CMK (cell line): ENCODE measurements around the gene MCOLN2.
A peak's percentile ranks its signal among the peaks of the same experiment; 100 is the strongest.

Experiments used
- DNase-seq: peaks from one replicate; pipeline ENCODE4 v3.0.0-alpha.2; 2010; ENCODE audit warnings: low read depth

Gene MCOLN2

DNA sequence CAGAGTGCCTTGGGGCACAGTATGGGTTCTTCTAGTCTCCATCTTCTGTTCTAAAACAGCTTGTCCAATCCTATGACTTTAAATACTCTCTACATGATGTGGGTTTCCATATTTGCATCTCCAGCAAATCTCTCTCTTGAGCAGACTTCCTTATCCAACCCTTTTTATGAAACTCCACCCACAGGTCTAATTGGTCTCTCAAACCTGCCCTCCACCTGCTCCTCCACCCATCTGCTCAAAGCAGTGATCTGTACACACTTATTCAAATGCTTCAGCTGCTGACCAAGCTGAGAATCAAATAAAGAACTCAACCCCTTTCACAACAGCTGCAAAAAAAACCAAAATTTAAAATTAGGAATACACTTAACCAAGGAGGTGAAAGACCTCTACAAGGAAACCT, 11.5 kb downstream of the MCOLN2 start:
- DNase-seq = no peak

DNA sequence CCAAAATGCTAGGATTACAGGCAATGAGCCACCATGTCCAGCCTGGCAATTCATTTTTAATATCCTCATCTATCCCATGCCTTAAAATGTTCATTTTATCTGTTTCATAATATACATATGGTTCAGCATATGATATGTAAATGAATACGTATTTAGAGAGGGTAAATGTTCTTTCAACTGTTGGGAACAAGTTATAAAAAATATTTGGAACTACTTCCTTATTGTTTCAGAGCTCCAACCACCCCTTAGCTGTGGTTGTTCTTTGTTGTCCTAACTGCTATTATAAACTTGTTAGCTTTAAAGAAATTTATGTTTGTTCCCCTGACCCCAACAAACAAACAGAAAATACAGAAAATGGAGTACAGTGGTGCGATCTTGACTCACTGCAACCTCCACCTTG, 14.5 kb downstream of the MCOLN2 start:
- DNase-seq = no peak

DNA sequence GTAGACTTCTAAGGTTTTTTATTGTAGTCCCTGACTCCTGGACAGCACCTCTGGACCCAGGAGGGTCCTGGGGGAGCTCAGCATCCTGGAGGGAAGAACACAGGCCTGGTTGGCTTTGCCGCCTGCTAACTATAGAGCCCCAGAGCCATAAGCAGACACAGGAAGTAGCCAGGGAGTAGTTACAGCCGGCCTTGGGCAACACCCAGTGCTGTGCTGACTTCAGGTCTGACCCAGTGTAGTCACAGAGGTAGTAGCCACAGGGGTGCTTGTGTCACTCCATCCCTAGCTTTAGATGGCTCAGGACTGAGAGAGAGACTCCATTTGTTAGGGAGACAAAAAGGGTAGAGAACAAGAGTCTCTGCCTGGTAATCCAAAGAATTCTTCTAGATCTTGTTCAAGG, 21.9 kb downstream of the MCOLN2 start:
- DNase-seq = no peak

DNA sequence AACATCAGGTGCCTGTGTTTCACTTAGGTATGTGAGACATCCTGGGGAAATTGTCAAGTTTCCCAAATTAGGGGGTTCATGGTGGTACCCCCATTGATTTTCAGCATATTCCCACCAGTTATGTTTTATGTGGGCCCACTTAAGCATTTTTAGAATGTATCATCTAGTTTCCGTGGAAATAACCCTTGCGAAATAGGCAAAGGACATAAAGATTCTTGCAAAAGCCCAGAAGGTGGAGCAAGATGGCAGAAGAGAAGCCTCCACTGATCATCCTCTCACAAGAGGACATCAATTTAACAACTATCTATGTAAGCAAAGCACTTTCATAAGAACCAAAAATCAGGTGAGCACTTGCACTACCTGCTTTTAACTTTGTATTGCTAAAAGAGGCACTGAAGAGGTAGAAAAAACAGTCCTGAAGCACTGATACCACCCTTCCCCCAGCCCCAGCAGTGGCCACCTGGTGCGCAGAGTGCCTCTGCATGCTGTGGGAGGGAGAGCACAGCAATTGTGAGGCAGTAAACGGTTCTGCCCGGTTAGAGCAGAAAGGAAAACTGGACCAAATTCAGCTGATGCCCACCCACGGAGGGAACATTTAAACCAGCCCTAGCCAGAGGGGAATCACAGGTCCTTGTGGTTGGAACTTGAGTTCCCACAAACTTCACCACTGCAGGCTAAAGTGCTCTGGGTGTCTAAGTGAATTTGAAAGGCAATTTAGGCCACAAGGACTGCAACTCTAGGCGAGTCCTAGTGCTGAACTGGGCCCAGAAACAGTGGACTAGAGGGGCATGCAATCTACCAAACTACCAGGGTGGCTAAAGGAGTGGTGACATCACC, 23.2 kb downstream of the MCOLN2 start:
- no peak for DNase-seq

DNA sequence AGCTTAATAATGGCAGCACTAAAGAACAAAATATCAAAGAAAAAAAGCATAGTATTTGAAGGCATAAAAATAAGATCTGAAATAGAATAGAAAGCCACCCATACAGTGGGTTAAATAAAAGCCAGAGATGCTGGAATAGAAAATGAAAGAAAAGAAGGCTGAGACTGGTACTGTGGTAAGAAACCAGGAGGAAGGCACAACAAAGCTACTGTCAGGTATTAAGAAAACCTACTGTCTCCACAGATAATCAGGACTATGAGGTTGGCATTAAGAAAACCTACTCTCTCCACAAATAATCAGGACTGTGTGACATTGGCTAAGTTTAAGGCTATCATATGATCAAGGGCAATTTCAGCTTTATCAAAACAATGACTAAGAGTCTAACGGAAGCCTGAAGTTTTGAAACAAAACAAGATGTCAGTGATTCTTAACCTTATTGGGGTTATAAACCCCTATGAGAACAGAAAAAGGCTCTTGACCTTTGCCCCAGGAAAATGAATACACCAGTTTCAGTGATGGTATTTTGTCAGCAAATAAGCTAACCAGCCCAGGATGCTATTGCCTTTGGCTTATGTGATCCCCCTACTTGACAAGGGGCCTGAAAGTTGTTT, 24.4 kb downstream of the MCOLN2 start:
- no peak for DNase-seq

DNA sequence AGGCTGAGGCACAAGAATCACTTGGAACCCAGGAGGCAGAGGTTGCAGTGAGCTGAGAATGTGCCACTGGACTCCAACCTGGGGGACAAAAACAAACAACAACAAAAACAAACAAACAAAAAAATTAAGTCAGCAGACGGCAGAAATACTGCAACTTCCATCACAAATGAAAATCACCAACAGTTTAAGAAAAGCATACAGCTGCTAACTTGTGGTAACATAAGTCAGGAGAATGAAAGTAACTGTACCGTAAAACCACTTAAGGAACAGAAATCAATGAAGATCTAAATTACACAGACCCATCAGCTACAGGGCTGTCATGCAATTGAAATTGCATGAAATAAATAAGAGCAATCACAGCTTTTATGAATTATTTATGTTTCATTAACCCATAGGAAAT, 25.0 kb downstream of the MCOLN2 start:
- no peak for DNase-seq

DNA sequence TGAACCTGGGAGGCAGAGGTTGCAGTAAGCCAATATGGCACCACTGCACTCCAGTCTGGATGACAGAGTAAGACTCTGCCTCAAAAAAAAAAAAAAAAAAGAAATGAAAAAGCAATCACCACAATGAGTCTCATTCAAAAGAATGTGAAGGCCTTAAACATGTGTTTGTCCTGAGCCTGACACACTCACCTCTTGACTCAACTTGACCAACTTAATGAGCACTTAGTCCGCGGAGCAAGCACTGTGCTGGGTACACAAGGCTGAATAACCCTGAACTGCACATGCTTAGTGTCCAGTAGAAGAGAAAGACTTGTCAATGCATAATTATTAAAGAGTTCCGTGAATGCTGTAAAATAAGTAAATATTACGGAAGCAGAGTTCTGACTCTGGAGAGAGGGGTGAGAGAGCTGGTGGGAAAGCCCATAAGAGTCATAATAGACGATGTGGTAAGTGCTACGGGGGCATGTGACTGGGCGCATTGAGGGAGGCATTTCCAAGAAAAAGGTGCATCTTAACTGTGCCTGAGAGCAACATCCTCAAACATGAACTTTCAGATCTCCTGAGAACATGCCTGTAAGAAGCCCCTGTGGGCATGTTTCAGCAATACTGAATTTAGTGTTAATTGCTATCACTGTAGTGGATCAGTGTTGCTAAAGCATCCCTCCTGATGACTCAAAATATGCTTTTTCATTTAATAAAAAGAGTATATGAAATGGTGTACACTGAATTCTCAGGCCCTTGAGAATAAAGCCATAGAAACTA, 27.2 kb downstream of the MCOLN2 start:
- no peak for DNase-seq

DNA sequence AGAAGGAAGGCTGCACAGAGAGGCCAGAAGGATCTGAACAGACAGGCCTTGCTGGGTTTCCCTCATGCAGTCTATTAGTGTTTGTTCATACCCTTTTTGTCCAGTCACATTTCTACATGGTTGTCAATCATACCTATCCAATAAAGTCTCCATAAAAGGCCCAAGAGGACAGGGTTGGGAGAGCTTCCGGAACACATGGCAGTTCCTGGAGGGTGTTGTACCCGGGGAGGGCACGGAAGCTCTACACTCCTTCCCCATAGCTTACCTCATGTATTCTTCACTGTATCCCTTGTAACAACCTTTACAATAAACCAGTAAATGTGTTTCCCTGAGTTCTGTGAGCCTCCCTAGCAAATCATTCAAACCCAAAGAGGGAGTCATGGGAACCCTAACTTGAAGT, 28.0 kb downstream of the MCOLN2 start:
- no peak for DNase-seq

DNA sequence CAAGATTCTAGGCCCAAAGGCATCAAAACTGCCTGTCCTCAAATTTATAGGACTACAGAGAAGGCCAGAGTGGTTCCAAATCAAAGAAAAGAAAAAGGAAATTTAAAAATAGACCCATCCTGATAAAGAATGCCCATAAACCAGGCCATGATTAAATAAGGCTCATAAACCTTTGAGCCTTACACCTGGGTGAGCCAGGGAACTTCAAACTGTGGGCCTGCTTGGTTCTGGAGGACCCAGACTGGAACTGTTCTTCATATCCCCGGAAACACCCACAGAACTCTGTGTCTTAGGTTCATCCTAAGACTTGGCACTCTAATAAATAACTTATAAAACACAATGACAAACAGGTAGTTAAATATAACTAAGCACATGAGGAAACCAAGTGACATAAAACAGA, 28.8 kb downstream of the MCOLN2 start:
- no peak for DNase-seq

DNA sequence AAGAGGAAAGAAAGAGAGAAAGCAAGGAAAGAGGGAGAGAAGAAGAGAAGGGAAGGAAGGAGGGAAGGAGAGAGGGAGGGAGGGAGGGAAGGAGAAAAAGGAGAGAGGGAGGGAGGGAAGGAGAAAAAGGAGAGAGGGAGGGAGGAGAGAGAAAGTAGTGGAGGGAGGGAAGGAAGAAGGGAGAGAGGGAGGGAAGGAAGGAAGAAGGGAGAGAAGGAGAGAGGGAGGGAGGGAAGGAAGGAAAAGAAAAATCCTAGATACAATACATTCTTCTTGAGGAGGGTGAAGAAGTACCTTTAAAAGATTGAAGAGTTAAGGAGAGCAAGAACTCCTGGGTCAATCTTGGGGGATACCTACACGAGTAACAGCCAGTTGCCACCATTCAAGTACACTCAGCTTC, 29.2 kb downstream of the MCOLN2 start:
- DNase-seq = no peak

DNA sequence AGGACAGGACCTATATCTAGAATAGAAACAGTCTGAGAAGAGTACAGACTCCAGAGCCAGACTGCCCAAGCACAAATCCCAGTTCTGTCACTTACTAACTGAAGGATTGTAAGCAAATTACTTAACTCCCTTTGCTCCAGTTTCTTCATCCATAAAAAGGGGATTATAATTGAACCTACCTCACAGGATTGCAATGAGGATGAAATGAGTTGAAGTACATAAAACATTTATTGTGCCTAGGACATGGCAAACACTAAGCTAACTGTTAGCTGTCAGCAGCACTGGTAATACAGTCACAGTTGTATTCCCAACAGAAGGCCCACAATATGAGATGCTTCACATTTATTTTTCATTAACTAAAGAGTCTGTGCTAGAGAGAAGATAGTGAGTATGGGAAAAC, 33.9 kb downstream of the MCOLN2 start:
- no peak for DNase-seq

DNA sequence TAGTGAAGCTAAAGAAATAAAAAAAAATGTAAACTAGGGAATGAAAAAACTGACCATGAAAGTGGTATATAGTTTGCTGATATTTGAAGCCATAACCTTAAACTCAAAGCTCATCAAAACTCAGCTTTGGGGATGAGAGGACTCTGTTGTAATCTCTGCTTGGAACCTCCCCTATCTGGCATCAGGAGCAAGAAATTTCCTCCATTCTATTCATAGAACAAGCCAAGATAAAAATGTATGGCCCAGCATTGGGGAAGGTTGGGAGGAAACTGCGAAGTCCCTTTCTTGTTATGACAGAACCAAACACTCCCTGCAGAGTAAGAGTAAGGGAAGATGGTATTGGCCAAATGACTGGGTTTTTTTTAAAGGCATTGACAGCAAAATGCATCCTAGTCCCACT, 35.6 kb downstream of the MCOLN2 start:
- DNase-seq = no peak

DNA sequence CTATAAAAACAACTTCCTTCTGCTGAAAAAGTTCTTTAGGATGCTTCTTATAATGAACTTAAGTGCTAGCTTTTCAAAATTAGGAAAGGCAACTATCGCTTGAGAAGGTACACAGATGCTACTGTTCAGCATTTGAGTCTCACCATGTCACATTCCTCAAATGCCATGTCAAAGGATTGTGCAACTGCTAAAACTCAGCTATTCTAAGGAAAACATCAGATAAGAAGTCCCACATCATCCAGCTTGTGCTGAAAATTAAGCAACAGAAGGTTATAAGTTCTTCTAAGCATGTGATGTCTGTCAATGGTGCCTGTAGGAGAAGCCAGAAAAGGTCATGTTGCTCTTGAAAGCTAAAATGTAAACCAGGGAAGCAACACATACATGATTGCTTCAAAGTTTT, 36.5 kb downstream of the MCOLN2 start:
- DNase-seq = no peak

DNA sequence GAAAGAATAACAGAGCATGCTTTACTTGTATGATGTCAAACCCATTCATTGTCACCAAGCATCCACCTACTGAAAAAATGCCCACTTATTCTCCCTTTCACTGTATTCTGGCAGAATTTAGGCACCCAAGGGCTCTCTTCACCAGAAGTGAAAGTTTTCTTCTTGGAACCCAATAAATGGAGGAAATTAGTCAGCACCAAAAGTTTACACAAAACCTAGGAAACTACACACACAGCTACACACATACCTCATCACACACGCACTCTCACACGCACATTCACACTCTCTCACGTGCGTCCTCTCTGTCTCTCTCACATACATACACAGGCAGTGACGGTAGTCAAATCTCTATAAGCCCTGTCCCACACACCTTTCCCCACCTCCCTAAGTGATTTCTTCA, 37.6 kb downstream of the MCOLN2 start:
- no peak for DNase-seq

DNA sequence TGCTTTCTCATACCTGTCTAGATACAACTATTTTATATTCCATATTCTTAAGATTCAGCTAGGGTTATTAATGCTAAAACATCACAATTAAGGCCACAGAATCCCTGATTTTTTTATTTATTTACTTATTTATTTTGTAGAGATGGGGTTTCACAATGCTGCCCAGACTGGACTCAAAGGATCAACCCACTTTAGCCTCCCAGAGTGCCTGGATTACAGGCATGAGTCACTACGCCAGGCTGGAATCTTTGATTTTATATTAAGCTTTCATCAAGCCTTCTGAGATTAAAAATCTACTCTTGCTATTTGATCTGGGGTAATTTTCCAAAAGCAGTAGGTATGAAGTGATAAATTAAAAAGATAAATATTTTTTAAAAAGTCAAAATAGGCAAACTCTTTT, 38.9 kb downstream of the MCOLN2 start:
- no peak for DNase-seq

DNA sequence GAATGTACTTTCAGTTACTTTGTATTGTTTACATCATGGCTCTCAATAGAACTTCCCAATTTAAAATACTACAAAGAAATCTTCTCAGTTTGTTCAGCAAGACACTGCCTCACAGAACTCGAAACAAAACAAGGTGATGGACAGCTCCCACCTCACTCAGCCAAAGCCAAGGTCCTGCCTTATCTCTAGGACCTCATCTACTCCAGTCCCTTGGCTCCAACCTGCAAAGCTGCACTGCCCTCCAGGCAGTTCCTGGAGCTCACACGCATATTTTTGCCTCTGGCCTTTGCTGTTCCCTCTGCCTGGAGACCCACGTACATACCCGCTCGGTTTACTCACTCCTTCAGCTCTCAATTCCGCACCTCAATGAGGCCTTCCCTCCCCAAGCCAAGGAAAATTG, 40.3 kb downstream of the MCOLN2 start:
- DNase-seq = no peak

DNA sequence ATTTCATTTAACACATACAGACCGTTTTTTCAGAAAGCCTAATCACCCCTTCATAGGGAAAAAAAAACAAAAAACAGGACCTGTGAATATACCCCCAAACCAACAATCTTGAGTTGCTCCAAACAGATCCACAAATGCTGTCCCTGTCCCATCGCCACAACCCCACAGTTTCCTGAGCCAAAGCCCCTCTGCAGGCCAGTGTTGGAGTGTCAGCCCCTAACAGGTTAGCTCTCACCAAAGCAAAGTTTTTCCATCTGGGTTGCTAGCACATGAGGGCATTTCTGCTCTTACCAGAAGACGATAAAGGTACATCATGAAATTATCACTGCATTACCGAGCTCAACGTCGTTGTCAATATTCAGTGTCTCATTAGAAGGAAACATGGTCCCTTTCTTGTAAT, 40.8 kb downstream of the MCOLN2 start:
- DNase-seq = no peak

DNA sequence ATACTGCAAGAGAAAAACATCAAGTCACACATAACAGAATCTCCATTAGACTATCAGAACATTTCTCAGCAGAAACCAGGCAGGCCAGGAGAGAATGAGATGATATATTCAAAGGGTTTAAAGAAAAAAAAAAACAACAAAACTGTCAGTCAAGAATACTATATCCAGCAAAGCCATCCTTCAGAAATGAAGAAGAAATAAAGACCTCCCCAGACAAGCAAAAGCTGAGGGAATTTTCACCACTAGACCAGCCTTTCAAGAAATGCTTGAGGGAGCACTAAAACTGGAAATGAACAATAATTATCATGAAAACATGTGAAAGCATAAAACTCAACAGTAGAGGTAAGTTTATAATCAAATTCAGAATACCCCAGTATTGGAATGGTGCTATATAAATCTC, 47.2 kb downstream of the MCOLN2 start:
- DNase-seq = no peak

DNA sequence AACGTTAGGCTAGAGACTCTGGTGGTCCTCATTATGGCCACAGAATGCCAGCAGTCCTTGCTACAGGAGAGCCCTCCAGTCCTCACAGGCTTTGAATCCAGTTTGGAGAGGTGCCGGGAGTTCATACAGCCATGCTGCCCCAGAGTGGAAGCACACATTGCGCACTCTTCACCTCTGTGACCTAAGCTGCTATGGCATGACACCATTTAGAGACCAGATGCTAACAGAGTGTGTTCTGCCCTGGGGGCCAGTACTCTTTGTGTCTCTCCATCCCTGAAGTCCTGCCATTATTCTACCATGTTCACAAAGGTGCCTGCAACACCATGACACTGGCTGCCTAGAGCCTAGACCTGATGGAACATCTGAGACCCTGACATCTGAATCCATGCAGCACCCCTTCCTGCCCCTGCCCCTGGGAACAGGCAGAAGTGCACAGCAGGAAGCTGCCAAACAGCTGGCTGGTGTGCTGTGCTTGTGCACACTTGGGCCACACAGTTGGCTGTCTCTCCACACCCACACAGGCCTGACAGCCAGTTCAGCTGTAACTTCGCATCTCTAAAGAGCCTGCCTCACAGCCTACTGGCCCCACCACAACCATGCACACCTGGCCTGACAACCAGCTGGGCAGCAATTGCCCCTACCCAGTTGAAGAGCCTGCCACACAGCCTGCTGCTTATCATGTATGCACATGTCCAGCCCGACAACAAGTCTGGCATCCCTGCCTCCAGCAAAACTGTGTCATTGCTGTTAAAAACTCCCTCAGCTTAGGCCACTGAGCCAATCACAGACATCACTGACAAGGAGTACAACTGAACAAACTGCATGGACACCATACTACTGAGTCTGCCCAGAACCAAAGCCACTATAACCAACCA, 49.1 kb downstream of the MCOLN2 start:
- no peak for DNase-seq

DNA sequence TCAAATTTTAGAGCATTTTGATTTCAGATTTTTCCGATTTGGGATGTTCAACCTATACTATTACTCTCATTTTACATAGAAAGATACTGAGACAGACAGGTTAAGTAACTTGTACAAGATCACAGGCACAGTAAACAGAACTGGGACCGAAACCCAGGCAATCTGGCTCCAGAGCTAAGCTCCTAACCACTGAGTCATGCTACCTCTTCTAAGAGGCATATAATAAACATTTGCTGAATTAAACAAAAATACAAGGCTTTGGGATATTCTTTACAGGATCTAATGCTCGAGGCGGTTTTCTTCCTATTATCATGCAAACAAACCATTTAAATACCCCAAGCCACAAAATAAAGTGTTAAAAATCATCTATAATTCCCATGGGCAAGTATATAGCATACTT, 50.3 kb downstream of the MCOLN2 start:
- DNase-seq = no peak

DNA sequence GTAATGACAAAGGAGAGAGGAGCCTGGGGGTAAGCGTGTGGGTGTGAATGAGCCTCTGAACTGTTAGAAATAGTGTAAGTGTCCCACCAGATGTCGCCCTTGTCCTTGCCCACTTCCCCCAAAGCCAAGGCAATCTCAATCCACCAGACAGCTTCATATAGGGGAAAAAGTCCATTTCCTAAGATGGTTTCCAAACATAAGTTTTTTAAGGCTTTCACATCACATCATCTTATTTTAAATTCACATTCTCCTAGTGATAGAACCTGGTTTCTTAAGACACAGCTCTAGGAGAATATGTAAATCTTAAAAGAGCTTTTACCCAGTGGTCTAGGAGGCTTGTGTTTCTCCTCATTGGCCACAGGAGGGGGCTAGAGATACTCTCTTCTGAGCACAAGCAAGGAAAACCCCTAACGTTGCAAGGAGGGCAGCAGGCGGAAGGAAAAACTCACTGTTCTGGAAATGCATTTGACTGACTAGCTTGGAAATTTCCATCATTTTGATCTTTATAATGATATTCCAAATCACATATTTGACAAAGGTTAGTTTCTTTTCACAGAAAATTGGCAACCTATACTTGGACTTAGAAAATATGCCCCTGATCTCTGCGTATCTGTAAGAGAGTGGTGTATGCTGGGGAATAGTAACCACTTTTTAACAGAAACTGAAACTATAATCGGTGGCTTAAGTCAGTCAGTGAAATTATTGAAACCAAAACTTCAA, 52.0 kb downstream of the MCOLN2 start:
- DNase-seq = peak; percentile 50

DNA sequence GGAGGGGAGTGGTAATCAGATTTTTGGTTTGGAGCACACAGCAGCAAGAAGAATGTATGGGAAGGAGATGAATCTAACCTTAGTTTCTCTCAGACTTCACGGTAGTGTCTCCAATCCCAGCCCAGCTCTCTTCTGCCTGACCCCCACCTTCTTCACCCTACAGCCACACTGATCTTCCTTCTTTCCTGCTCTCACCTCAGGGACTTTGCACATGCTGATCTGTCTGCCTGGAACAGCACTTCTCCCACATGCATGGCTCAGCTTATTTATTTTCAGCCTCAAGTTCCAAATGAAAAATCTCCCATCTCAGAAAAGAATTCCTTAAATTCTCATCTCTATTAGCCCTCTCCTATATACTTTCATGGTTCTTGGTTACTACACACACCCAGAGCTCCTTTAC, 55.1 kb downstream of the MCOLN2 start:
- no peak for DNase-seq
